Skeletal muscle satellite cell (primary cell): ENCODE measurements around the gene ART3.

Source experiments
- H3K27me3 ChIP-seq: 2 replicates; pipeline ENCODE4 v1.7.0; 2013; ENCODE audit warnings: low read length; ENCODE audit not compliant: control insufficient read depth, insufficient read depth
- H3K36me3 ChIP-seq: 2 replicates; pipeline ENCODE4 v1.7.0; 2013; ENCODE audit warnings: mild to moderate bottlenecking, control low read depth, low read length; ENCODE audit not compliant: insufficient read depth
- H3K4me1 ChIP-seq: 2 replicates; pipeline ENCODE4 v1.7.0; 2013; ENCODE audit warnings: low read length; ENCODE audit not compliant: control insufficient read depth, insufficient read depth
- H3K4me2 ChIP-seq: 2 replicates; pipeline ENCODE4 v1.7.0; 2013; ENCODE audit warnings: mild to moderate bottlenecking, low read length
- H3K4me3 ChIP-seq: 2 replicates; pipeline ENCODE4 v1.7.0; 2013; ENCODE audit warnings: low read length
- H3K9ac ChIP-seq: 2 replicates; pipeline ENCODE4 v1.7.0; 2013; ENCODE audit warnings: mild to moderate bottlenecking, low read depth, low read length, moderate library complexity
- H3K9me3 ChIP-seq: replicated peaks from 2 replicates; pipeline ENCODE4 v1.7.0; 2013; ENCODE audit warnings: mild to moderate bottlenecking, control low read depth, low read length

ART3 gene

GRCh38 chr4:76153356-76153755, 78.8 kb downstream of the ART3 start:
- Histone ChIP-seq H3K9me3 (no peaks in the 10 kb centered on the region), H3K4me1 (peaks cover 8% of the 10 kb centered on the region), H3K4me3 (no peak overlapping the region), H3K36me3 (peaks cover 4% of the 10 kb centered on the region), H3K9ac (no peak overlapping the region), H3K27me3 (no peaks in the 10 kb centered on the region), H3K4me2 (no peak overlapping the region)

GRCh38 chr4:76155979-76156378, 81.5 kb downstream of the ART3 start:
- H3K4me1 ChIP-seq: no peaks in the 10 kb centered on the region
- H3K4me2 ChIP-seq: no peak overlapping the region
- no peak overlapping the region for H3K9ac ChIP-seq
- no peaks in the 10 kb centered on the region for H3K9me3 ChIP-seq
- H3K4me3 ChIP-seq: no peak overlapping the region
- H3K27me3 ChIP-seq: no peaks in the 10 kb centered on the region
- H3K36me3 ChIP-seq: peaks cover 25% of the 10 kb centered on the region

GRCh38 chr4:76156635-76157034, 82.1 kb downstream of the ART3 start:
- peaks cover 31% of the 10 kb centered on the region for H3K36me3 ChIP-seq
- H3K27me3 ChIP-seq: no peaks in the 10 kb centered on the region
- H3K9me3 ChIP-seq: no peaks in the 10 kb centered on the region
- no peaks in the 10 kb centered on the region for H3K4me1 ChIP-seq
- H3K4me2 ChIP-seq: no peak overlapping the region
- H3K9ac ChIP-seq: no peak overlapping the region
- H3K4me3 ChIP-seq: no peak overlapping the region

- H3K4me2 ChIP-seq: no peak overlapping the region
- no peaks in the 10 kb centered on the region for H3K4me1 ChIP-seq
- H3K9me3 ChIP-seq: no peaks in the 10 kb centered on the region
- H3K27me3 ChIP-seq: no peaks in the 10 kb centered on the region
- peaks cover 62% of the 10 kb centered on the region for H3K36me3 ChIP-seq
- H3K4me3 ChIP-seq: no peak overlapping the region
- H3K9ac ChIP-seq: no peak overlapping the region
Observed at GRCh38 chr4:76160355-76160754, 85.8 kb downstream of the ART3 start.
